SK-N-SH (cell line): ENCODE data around the gene NID1. TPM values are rescaled to one million over a fixed set of nuclear protein-coding genes. Genes with fewer than 3 reads are reported as not detected.

Experiments used
- CTCF ChIA-PET: fragments of 300-600, 350-600 bp; formaldehyde crosslinking; extraction: SDS; loops from one replicate; lab custom pipeline; 2021; lab: Yijun Ruan, JAX
- POLR2A ChIA-PET: fragments of 350-600 bp; sonication (Branson Sonifier 250); formaldehyde crosslinking; extraction: SDS; loops from one replicate; lab custom pipeline; 2020; ENCODE audit warnings: antibody characterized with exemption, inconsistent platforms; lab: Yijun Ruan, JAX
- DNase-seq: peaks from one replicate; pipeline ENCODE4 v3.0.0; 2012
- H2AFZ ChIP-seq: fragments of 200-600 bp; sonication (generic); 2 replicates; pipeline ENCODE4 v1.8.1; 2016; ENCODE audit warnings: antibody characterized with exemption, mild to moderate bottlenecking, low read depth
- H3F3A ChIP-seq: fragments of 200-600 bp; sonication (generic); replicated peaks from 2 replicates; pipeline ENCODE3; 2016; ENCODE audit warnings: antibody characterized with exemption, mild to moderate bottlenecking; ENCODE audit not compliant: insufficient read depth
- H3K27ac ChIP-seq, 2 experiments: fragments of 200-500 bp in 1 of 2; fragments of 200-600 bp in 1 of 2; sonication (Bioruptor generic) in 1 of 2; sonication (generic), shearing (Covaris generic) in 1 of 2; 2 replicates each; pipeline versions ENCODE4 v1.5.1 to v1.6.1; 2014 to 2016; ENCODE audit warnings: low read depth in 2 of 2, inconsistent platforms in 1 of 2, low read length in 1 of 2, mild to moderate bottlenecking in 1 of 2, mixed read lengths in 1 of 2
- H3K27me3 ChIP-seq: fragments of 200-600 bp; sonication (generic), shearing (Covaris generic); 2 replicates; pipeline ENCODE4 v1.6.1; 2016; ENCODE audit warnings: mixed run types; ENCODE audit not compliant: insufficient read depth
- H3K36me3 ChIP-seq, 2 experiments: fragments of 200-500 bp in 1 of 2; fragments of 200-600 bp in 1 of 2; sonication (Bioruptor generic) in 1 of 2; sonication (generic) in 1 of 2; replicated peaks in 1 of 2; 2 replicates each; pipeline versions ENCODE3 to v1.5.1; 2014 to 2016; ENCODE audit warnings: low read length in 1 of 2, mild to moderate bottlenecking in 1 of 2; ENCODE audit not compliant: insufficient read depth in 2 of 2, control insufficient read depth in 1 of 2
- H3K4me1 ChIP-seq, 2 experiments: fragments of 200-500 bp in 1 of 2; fragments of 200-600 bp in 1 of 2; sonication (Bioruptor generic) in 1 of 2; sonication (generic), shearing (Covaris generic) in 1 of 2; 2 replicates each; pipeline versions ENCODE4 v1.5.1 to v1.6.1; 2014 to 2016; ENCODE audit warnings: low read depth in 1 of 2, low read length in 1 of 2, mixed run types in 1 of 2; ENCODE audit not compliant: insufficient read depth in 2 of 2, control insufficient read depth in 1 of 2
- H3K4me2 ChIP-seq: fragments of 200-600 bp; sonication (generic), shearing (Covaris generic); 2 replicates; pipeline ENCODE4 v1.6.1; 2017; ENCODE audit warnings: mixed run types
- H3K4me3 ChIP-seq, 2 experiments: fragments of 200-500 bp in 1 of 2; fragments of 200-600 bp in 1 of 2; sonication (Bioruptor generic) in 1 of 2; sonication (generic), shearing (Covaris generic) in 1 of 2; 2 replicates each; pipeline versions ENCODE4 v1.5.1 to v1.8.1; 2014 to 2016; ENCODE audit warnings: low read depth in 2 of 2, inconsistent platforms in 1 of 2, low read length in 1 of 2, mild to moderate bottlenecking in 1 of 2, mixed read lengths in 1 of 2, moderate library complexity in 1 of 2
- H3K79me2 ChIP-seq: fragments of 200-600 bp; sonication (generic); 2 replicates; pipeline ENCODE4 v1.8.1; 2017; ENCODE audit warnings: mild to moderate bottlenecking; ENCODE audit not compliant: insufficient read depth
- H3K9ac ChIP-seq: fragments of 200-600 bp; sonication (generic); 2 replicates; pipeline ENCODE4 v1.6.1; 2017; ENCODE audit warnings: mixed run types
- H3K9me2 ChIP-seq: fragments of 200-600 bp; sonication (generic); 2 replicates; pipeline ENCODE4 v1.6.1; 2017; ENCODE audit warnings: mixed run types
- H3K9me3 ChIP-seq: fragments of 200-600 bp; sonication (generic); 2 replicates; pipeline ENCODE4 v1.6.1; 2017; ENCODE audit warnings: mixed run types, mild to moderate bottlenecking, moderate library complexity
- H4K20me1 ChIP-seq: fragments of 200-600 bp; sonication (generic); 2 replicates; pipeline ENCODE4 v1.6.1; 2017; ENCODE audit warnings: mild to moderate bottlenecking, mixed run types; ENCODE audit not compliant: insufficient read depth
- ELF1 ChIP-seq: IDR thresholded peaks from 2 replicates; pipeline ENCODE4 v1.4.0; 2012
- EP300 ChIP-seq, 2 experiments: IDR thresholded peaks; 2 replicates each; pipeline versions ENCODE4 v1.4.0 to v1.6.1; 2012; ENCODE audit warnings: borderline replicate concordance in 1 of 2, low read depth in 1 of 2, low read length in 1 of 2
- FOXM1 ChIP-seq: IDR thresholded peaks from 2 replicates; pipeline ENCODE4 v1.4.0; 2012; ENCODE audit warnings: low read depth, mild to moderate bottlenecking
- GATA2 ChIP-seq: sonication (generic); formaldehyde crosslinking; IDR thresholded peaks from 2 replicates; pipeline ENCODE4 v1.5.0; 2020; ENCODE audit warnings: mild to moderate bottlenecking, missing genetic modification reagents
- MEF2A ChIP-seq: IDR thresholded peaks from 2 replicates; pipeline ENCODE4 v1.4.0; 2012; ENCODE audit warnings: low read depth, borderline replicate concordance
- NRF1 ChIP-seq: IDR thresholded peaks from 2 replicates; pipeline ENCODE4 v1.6.1; 2012; ENCODE audit warnings: low read depth, mild to moderate bottlenecking, low read length
- REST ChIP-seq: IDR thresholded peaks from 2 replicates; pipeline ENCODE4 v1.6.1; 2012; ENCODE audit warnings: mild to moderate bottlenecking, low read depth, low read length, moderate library complexity
- RFX5 ChIP-seq: IDR thresholded peaks from 2 replicates; pipeline ENCODE4 v1.6.1; 2012; ENCODE audit warnings: mild to moderate bottlenecking, improper control_type of control experiment, low read length
- SMC3 ChIP-seq: IDR thresholded peaks from 2 replicates; pipeline ENCODE4 v1.6.1; 2012; ENCODE audit warnings: low read depth, low read length, improper control_type of control experiment
- WGBS: methylation state at CpG from one replicate; pipeline ENCODE4 v1.1.6; 2017; ENCODE audit warnings: low lambda C conversion rate; 5-methylcytosine and 5-hydroxymethylcytosine counted together
- polyA plus RNA-seq, 3 experiments: library from polyadenylated mRNA; depleted of rRNA; stranded (reverse); fragments of >200 nt; gene quantifications; 2 replicates each; pipeline ENCODE4 v1.2.3, GENCODE V29; 2012
- TF ChIP-seq, protein P1 (sequence below): IDR thresholded peaks from 2 replicates; pipeline ENCODE4; 2012

NID1 gene
- polyA plus RNA-seq, 1 of the 3 experiments (the other 2 are of a cell fraction) = 74.3 TPM

- POLR2A ChIA-PET = interaction anchor here (0.8 kb wide), 1 partner anchor 295 kb away, joined by 3 read pairs; the partner anchor contains the start of gene EDARADD
- peak; percentile 80 for DNase-seq
- CTCF ChIA-PET = interaction anchor here (0.8 to 1.3 kb wide), 4 partner anchors 9 to 396 kb away, joined by 3 to 5 read pairs (median 4); no protein-coding TSS in a partner anchor
- H3K79me2 ChIP-seq = no peaks in the 10 kb centered on the region
- H2AFZ ChIP-seq = no peak overlapping the region
- H3K36me3 ChIP-seq = no peaks in the 10 kb centered on the region
- H3K4me3 ChIP-seq = no peak overlapping the region
- no peaks in the 10 kb centered on the region for H4K20me1 ChIP-seq
- H3K4me2 ChIP-seq = no peak overlapping the region
- TF ChIP-seq EP300 (IDR thresholded peaks at IDR 0.05; ENCODE audit: borderline replicate concordance in 1 of 2, low read depth in 1 of 2, low read length in 1 of 2) = peak in 1 of 2 experiments; percentile 46; a peak in 1 of 4 replicates
- TF ChIP-seq RFX5 = no peak
- TF ChIP-seq, all 33 proteins: peak for 1
- Histone ChIP-seq H3K9me3 (peaks cover 7% of the 10 kb centered on the region; the same call in 1 of the 2 replicates), H3K27ac (no peak overlapping the region), H3F3A (peaks cover 21% of the 10 kb centered on the region), H3K4me1 (peaks cover 0 to 2% of the 10 kb centered on the region in 2 experiments; a peak in 1 of 4 replicates), H3K9me2 (no peaks in the 10 kb centered on the region), H3K9ac (no peak overlapping the region), H3K27me3 (no peaks in the 10 kb centered on the region)
- 36% methylated on average over 12 of the region's 12 CpGs for WGBS
These were observed 34.6 kb upstream of the NID1 start for GRCh38 chr1:236099355-236099974.

- CTCF ChIA-PET = no interaction called here
- POLR2A ChIA-PET = no interaction called here
These were observed 33.4 kb upstream of the NID1 start for GRCh38 chr1:236098267-236098666.

More at GRCh38 chr1:236098267-236098666, 33.4 kb upstream of the NID1 start:
- Histone ChIP-seq H3K4me2 (no peak overlapping the region), H2AFZ (no peak overlapping the region), H3K4me3 (no peak overlapping the region), H3K9me2 (no peaks in the 10 kb centered on the region), H3K36me3 (no peaks in the 10 kb centered on the region), H3K27me3 (no peaks in the 10 kb centered on the region), H3K9ac (no peak overlapping the region), H3F3A (peaks cover 21% of the 10 kb centered on the region), H4K20me1 (no peaks in the 10 kb centered on the region), H3K79me2 (no peaks in the 10 kb centered on the region), H3K4me1 (peaks cover 0 to 2% of the 10 kb centered on the region in 2 experiments; a peak in 1 of 4 replicates), H3K27ac (no peak overlapping the region), H3K9me3 (peaks cover 7% of the 10 kb centered on the region; the same call in 1 of the 2 replicates)
- WGBS = 28% methylated on average over 1 of the region's 1 CpG
- TF ChIP-seq REST = no peak
- TF ChIP-seq MEF2A = no peak
- no peak for TF ChIP-seq GATA2
- no peak for TF ChIP-seq EP300 (IDR thresholded peaks at IDR 0.05; ENCODE audit: borderline replicate concordance in 1 of 2, low read depth in 1 of 2, low read length in 1 of 2)
- no peak for TF ChIP-seq ELF1
- no peak for TF ChIP-seq RFX5
- TF ChIP-seq FOXM1 = no peak
- TF ChIP-seq SMC3 = no peak
- TF ChIP-seq, protein P1, sequence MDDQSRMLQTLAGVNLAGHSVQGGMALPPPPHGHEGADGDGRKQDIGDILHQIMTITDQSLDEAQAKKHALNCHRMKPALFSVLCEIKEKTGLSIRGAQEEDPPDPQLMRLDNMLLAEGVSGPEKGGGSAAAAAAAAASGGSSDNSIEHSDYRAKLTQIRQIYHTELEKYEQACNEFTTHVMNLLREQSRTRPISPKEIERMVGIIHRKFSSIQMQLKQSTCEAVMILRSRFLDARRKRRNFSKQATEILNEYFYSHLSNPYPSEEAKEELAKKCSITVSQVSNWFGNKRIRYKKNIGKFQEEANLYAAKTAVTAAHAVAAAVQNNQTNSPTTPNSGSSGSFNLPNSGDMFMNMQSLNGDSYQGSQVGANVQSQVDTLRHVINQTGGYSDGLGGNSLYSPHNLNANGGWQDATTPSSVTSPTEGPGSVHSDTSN = no peak
- TF ChIP-seq NRF1 = no peak
- no peak for DNase-seq
